B cell (primary cell): Measurements from ENCODE around the gene TMEM203. TPM values are rescaled to one million over a fixed set of nuclear protein-coding genes. Genes with fewer than 3 reads are reported as not detected.

ENCODE experiments used
- ATAC-seq: fragments of 200-7000 bp; cut with Tn5 transposase; one replicate; pipeline ENCODE4 v1.10.0; 2021; ENCODE audit warnings: low read depth, mild to moderate bottlenecking, moderate number of reproducible peaks, moderate library complexity
- CTCF ChIA-PET: fragments of 350-600 bp; sonication (Branson Sonifier 250); formaldehyde crosslinking; loops from one replicate; lab custom pipeline; 2021; ENCODE audit warnings: antibody characterized with exemption, inconsistent platforms; lab: Charles Lee
- POLR2A ChIA-PET: fragments of 350-600 bp; sonication (Branson Sonifier 250); formaldehyde crosslinking; loops from one replicate; lab custom pipeline; 2021; ENCODE audit warnings: antibody characterized with exemption; lab: Charles Lee
- DNase-seq: peaks from one replicate; pipeline ENCODE4 v3.0.0; 2013
- H2AFZ ChIP-seq: 2 replicates; pipeline ENCODE4 v1.6.1; 2012; ENCODE audit warnings: mild to moderate bottlenecking, low read depth, low read length; ENCODE audit not compliant: insufficient read depth, poor library complexity, severe bottlenecking
- H3K27ac ChIP-seq, 2 donors: 1 replicate in 1 of 2; 2 replicates in 1 of 2; pipeline ENCODE4 v1.5.1; 2012 to 2013; ENCODE audit warnings: low read length in 2 of 2, mild to moderate bottlenecking in 2 of 2, moderate library complexity in 1 of 2
- H3K27me3 ChIP-seq, 4 experiments: fragments of 200-600 bp in 1 of 4; sonication (generic) in 1 of 4; replicated peaks in 1 of 4; 1 replicate in 2 of 4; 2 replicates in 2 of 4; pipeline versions ENCODE4 v1.6.1 to v1.7.0; 2013 to 2016; ENCODE audit warnings: low read length in 3 of 4, mild to moderate bottlenecking in 2 of 4, mixed read lengths in 1 of 4, moderate library complexity in 1 of 4; ENCODE audit not compliant: insufficient read depth in 4 of 4, control insufficient read depth in 3 of 4; ENCODE audit errors: control extremely low read depth in 1 of 4
- H3K36me3 ChIP-seq, 2 experiments: replicated peaks in 1 of 2; 1 replicate in 1 of 2; 2 replicates in 1 of 2; pipeline versions ENCODE4 v1.6.1 to v1.7.1; 2013; ENCODE audit warnings: low read length in 1 of 2; ENCODE audit not compliant: insufficient read depth in 2 of 2, control insufficient read depth in 1 of 2; ENCODE audit errors: control extremely low read depth in 1 of 2, extremely low read depth in 1 of 2
- H3K4me1 ChIP-seq, 2 donors: fragments of 200-600 bp in 1 of 2; sonication (generic) in 1 of 2; 1 replicate in 1 of 2; 2 replicates in 1 of 2; pipeline versions ENCODE4 v1.5.1 to v1.6.1; 2013 to 2017; ENCODE audit warnings: low read length in 2 of 2; ENCODE audit not compliant: control insufficient read depth in 2 of 2, insufficient read depth in 2 of 2
- H3K4me2 ChIP-seq: replicated peaks from 2 replicates; pipeline ENCODE3; 2012; ENCODE audit warnings: mild to moderate bottlenecking, low read depth, low read length; ENCODE audit not compliant: poor library complexity, severe bottlenecking
- H3K4me3 ChIP-seq, 5 experiments: fragments of 200-600 bp in 1 of 5; sonication (generic) in 1 of 5; 1 replicate in 3 of 5; 2 replicates in 2 of 5; pipeline versions ENCODE4 v1.5.1 to v1.7.0; 2011 to 2016; ENCODE audit warnings: low read length in 4 of 5, mild to moderate bottlenecking in 4 of 5, low read depth in 2 of 5, control low read depth in 1 of 5, moderate library complexity in 1 of 5; ENCODE audit not compliant: insufficient read depth in 1 of 5; ENCODE audit errors: control extremely low read depth in 1 of 5, extremely low read depth in 1 of 5
- H3K79me2 ChIP-seq: fragments of 200-600 bp; sonication (generic); one replicate; pipeline ENCODE4 v1.6.0; 2016; ENCODE audit warnings: low read length; ENCODE audit not compliant: control insufficient read depth, insufficient read depth
- H3K9ac ChIP-seq: fragments of 200-600 bp; sonication (generic); 2 replicates; pipeline ENCODE4 v1.6.1; 2017; ENCODE audit warnings: mild to moderate bottlenecking, low read length, moderate library complexity
- H3K9me3 ChIP-seq, 3 donors: one replicate each; pipeline versions ENCODE4 v1.6.1 to v1.7.1; 2013; ENCODE audit warnings: low read length in 2 of 3; ENCODE audit not compliant: control insufficient read depth in 2 of 3, insufficient read depth in 1 of 3; ENCODE audit errors: control extremely low read depth in 1 of 3
- H4K20me1 ChIP-seq: 2 replicates; pipeline ENCODE4 v1.6.0; 2012; ENCODE audit warnings: mild to moderate bottlenecking, low read length; ENCODE audit not compliant: insufficient read depth, control insufficient read depth, poor library complexity, severe bottlenecking
- H3K27ac Mint-ChIP-seq: one replicate; pipeline ENCODE4 v1.8.0; 2021; ENCODE audit warnings: mixed read lengths
- H3K27me3 Mint-ChIP-seq: one replicate; pipeline ENCODE4 v1.8.0; 2021; ENCODE audit warnings: mixed read lengths
- H3K4me1 Mint-ChIP-seq: one replicate; pipeline ENCODE4 v1.8.0; 2021; ENCODE audit warnings: mixed read lengths
- H3K4me3 Mint-ChIP-seq: one replicate; pipeline ENCODE4 v1.8.0; 2021; ENCODE audit warnings: mixed read lengths
- H3K9me3 Mint-ChIP-seq: one replicate; pipeline ENCODE4 v1.8.0; 2022; ENCODE audit warnings: mixed read lengths; ENCODE audit not compliant: insufficient read depth
- EZH2 ChIP-seq: IDR thresholded peaks from 2 replicates; pipeline ENCODE4 v1.6.1; 2012; ENCODE audit warnings: borderline replicate concordance, low read depth, mild to moderate bottlenecking, moderate library complexity, low read length; ENCODE audit not compliant: insufficient read depth, poor library complexity, severe bottlenecking
- WGBS: methylation state at CpG from one replicate; pipeline ENCODE4 v1.1.5; 2013; ENCODE audit warnings: missing lambda C conversion rate; ENCODE audit not compliant: insufficient coverage; 5-methylcytosine and 5-hydroxymethylcytosine counted together
- intact Hi-C: fragments of 100-400 bp; cut with micrococcal nuclease; formaldehyde crosslinking; loops from one replicate; pipeline ENCODE4 v1.10.0; 2022
- polyA plus RNA-seq: library from polyadenylated mRNA; depleted of rRNA; stranded (reverse); fragments of >200 nt; gene quantifications from 2 replicates; pipeline ENCODE4 v1.2.3, GENCODE V29; 2012
- total RNA-seq, 2 donors: library from RNA; stranded (reverse); fragments of 120-200 nt in 1 of 2; gene quantifications; 1 replicate in 1 of 2; 2 replicates in 1 of 2; pipeline versions ENCODE4 v1.2.3 to v1.2.4, GENCODE V29; 2013 to 2022
- TF ChIP-seq, protein P1 (sequence below): fragments of 200-600 bp; IDR thresholded peaks from one replicate; pipeline ENCODE4 v1.8.0; 2022; ENCODE audit warnings: antibody characterized with exemption, mild to moderate bottlenecking

The TMEM203 gene
- total and polyA plus RNA-seq, 2 donors (not counting 1 experiment from before 2014, with no cell fraction given): 20.6 to 35.7 TPM

DNA sequence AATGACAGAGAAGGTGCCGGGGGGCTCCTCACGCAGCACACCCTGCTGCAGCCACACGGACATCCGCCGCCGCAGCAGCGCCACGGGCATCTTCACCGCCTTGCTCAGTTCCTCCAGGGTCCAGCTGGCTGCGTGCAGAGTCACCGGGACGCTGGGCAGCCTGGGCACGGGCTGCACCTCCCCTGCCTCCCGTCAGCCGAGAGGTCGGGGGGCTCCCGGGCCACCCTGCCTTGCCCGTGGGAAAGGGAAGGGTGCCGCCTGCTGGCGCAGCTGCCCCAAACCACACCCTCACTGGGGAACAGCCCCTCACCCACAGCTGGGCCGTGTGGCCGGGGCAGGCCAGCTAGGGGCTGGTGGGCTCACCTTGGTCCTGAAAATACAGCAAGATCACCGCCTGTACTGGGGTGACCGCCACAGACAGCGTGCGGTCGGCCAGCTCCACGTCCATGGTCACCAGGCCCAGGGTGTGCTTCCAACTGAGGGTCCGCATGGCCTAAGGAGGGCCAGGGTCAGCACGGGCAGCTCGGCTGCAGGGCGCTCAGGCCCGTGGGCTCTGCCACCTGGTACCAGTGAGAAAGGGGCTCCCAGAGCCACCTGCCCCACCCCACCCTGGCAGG, 30.0 kb downstream of the TMEM203 start:
- WGBS: 66% methylated on average over 28 of the region's 33 CpGs
- ChIA-PET CTCF (interaction anchor here (2.1 kb wide), 1 partner anchor 57 kb away, joined by 5 read pairs; no protein-coding TSS in a partner anchor), POLR2A (no interaction called here)
- Histone ChIP-seq H3K27me3 (peaks cover 0 to 29% (median 11%) of the 10 kb centered on the region in 4 experiments), H3K36me3 (peaks cover 0 to 23% of the 10 kb centered on the region in 2 experiments), H3K9me3 (peaks cover 0 to 6% (median 0%) of the 10 kb centered on the region in 3 donors), H3K4me1 (peaks cover 7 to 9% of the 10 kb centered on the region in 2 donors), H3K4me3 (no peak overlapping the region), H3K27ac (no peak overlapping the region), H3K79me2 (no peaks in the 10 kb centered on the region), H3K9ac (no peak overlapping the region), H2AFZ (no peak overlapping the region), H3K4me2 (peak overlapping the region; percentile 32), H4K20me1 (peaks cover 13% of the 10 kb centered on the region)
- intact Hi-C loops: no loop called here
- ATAC-seq (no peak), DNase-seq (no peak)
- Mint-ChIP-seq H3K27me3 (no peaks in the 10 kb centered on the region), H3K9me3 (no peaks in the 10 kb centered on the region), H3K4me3 (no peak overlapping the region), H3K27ac (no peak overlapping the region), H3K4me1 (peaks cover 6% of the 10 kb centered on the region)
- TF ChIP-seq, protein P1, sequence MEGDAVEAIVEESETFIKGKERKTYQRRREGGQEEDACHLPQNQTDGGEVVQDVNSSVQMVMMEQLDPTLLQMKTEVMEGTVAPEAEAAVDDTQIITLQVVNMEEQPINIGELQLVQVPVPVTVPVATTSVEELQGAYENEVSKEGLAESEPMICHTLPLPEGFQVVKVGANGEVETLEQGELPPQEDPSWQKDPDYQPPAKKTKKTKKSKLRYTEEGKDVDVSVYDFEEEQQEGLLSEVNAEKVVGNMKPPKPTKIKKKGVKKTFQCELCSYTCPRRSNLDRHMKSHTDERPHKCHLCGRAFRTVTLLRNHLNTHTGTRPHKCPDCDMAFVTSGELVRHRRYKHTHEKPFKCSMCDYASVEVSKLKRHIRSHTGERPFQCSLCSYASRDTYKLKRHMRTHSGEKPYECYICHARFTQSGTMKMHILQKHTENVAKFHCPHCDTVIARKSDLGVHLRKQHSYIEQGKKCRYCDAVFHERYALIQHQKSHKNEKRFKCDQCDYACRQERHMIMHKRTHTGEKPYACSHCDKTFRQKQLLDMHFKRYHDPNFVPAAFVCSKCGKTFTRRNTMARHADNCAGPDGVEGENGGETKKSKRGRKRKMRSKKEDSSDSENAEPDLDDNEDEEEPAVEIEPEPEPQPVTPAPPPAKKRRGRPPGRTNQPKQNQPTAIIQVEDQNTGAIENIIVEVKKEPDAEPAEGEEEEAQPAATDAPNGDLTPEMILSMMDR: no peak
- no peak for TF ChIP-seq EZH2

DNA sequence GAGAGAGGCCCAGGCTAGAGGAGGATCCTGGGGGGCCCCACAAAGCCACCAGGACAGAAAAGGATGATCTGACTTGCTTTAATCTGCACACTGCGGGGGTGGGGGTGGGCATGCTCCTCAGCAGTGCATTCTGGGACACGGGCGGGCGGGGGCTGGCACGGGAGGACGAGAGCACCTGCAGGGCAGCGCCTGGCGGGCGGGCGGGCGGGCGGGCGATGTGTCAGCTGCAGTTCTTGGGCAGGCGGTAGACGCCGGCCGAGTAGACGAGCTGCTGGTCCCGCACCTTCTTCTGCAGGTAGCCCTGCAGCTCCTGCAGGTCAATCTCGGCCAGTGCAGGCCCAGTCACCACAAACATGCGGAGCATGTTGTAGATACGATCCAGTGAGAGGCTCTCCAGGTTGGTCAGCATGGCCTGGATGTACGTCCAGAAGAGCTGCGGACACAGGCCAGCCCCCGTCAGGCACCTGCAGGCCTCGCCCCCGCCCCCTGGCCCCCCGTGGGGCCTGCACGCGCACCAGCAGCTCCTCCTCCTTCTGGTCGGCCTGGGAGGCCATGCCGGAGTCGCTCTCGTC, 30.6 kb downstream of the TMEM203 start:
- WGBS: 38% methylated on average over 34 of the region's 34 CpGs
- H3K4me1 Mint-ChIP-seq: peaks cover 6% of the 10 kb centered on the region
- H3K27ac ChIP-seq: no peak overlapping the region
- H3K4me2 ChIP-seq: peak overlapping the region; percentile 32
- peaks cover 6% of the 10 kb centered on the region for H4K20me1 ChIP-seq
- H3K27ac Mint-ChIP-seq: no peak overlapping the region
- no peaks in the 10 kb centered on the region for H3K9me3 Mint-ChIP-seq
- CTCF ChIA-PET: interaction anchor here (2.1 kb wide), 1 partner anchor 56 kb away, joined by 5 read pairs; no protein-coding TSS in a partner anchor
- H3K27me3 ChIP-seq: peaks cover 0 to 35% (median 16%) of the 10 kb centered on the region in 4 experiments
- H3K27me3 Mint-ChIP-seq: no peaks in the 10 kb centered on the region
- H3K36me3 ChIP-seq: peaks cover 0 to 17% of the 10 kb centered on the region in 2 experiments
- no peak overlapping the region for H3K4me3 ChIP-seq
- H3K9ac ChIP-seq: no peak overlapping the region
- POLR2A ChIA-PET: no interaction called here
- no peak overlapping the region for H3K4me3 Mint-ChIP-seq
- TF ChIP-seq, protein P1: no peak
- TF ChIP-seq EZH2: no peak
- no peaks in the 10 kb centered on the region for H3K79me2 ChIP-seq
- intact Hi-C loops: no loop called here
- peaks cover 0 to 10% (median 0%) of the 10 kb centered on the region in 3 donors for H3K9me3 ChIP-seq
- ATAC-seq: no peak
- H3K4me1 ChIP-seq: peaks cover 7 to 15% of the 10 kb centered on the region in 2 donors
- no peak overlapping the region for H2AFZ ChIP-seq
- no peak for DNase-seq
